Testis (tissue), 3 donors: ENCODE results near the gene ZNF556. TPM values are rescaled to one million over a fixed set of nuclear protein-coding genes. Genes with fewer than 3 reads are reported as not detected.

Experiments used
- DNase-seq: peaks from one replicate; pipeline ENCODE4 v3.0.0-alpha.2; 2019
- H3K27ac ChIP-seq, 2 donors: fragments of 200-600 bp; sonication (generic); one replicate each; pipeline ENCODE4 v1.5.1; 2019
- H3K27me3 ChIP-seq: fragments of 200-600 bp; sonication (generic); one replicate; pipeline ENCODE4 v1.5.1; 2019
- H3K36me3 ChIP-seq: fragments of 200-600 bp; sonication (generic); one replicate; pipeline ENCODE4 v1.5.1; 2017; ENCODE audit warnings: low read depth; ENCODE audit errors: missing control alignments
- H3K4me1 ChIP-seq: fragments of 200-600 bp; sonication (generic); one replicate; pipeline ENCODE4 v1.5.1; 2019
- H3K4me3 ChIP-seq, 2 donors: fragments of 200-600 bp; sonication (generic); one replicate each; pipeline ENCODE4 v1.5.1; 2017 to 2019
- H3K9me3 ChIP-seq: fragments of 200-600 bp; sonication (generic); one replicate; pipeline ENCODE4 v1.5.1; 2017
- CTCF ChIP-seq, 3 experiments: fragments of 450-650 bp in 2 of 3; fragments of 200-600 bp in 1 of 3; sonication (generic) in 1 of 3; IDR thresholded peaks; one replicate each; pipeline ENCODE4 v1.5.1; 2016 to 2019; ENCODE audit warnings: antibody characterized with exemption in 3 of 3, mild to moderate bottlenecking in 2 of 3, moderate library complexity in 1 of 3
- POLR2A ChIP-seq: fragments of 450-650 bp; IDR thresholded peaks from one replicate; pipeline ENCODE4 v1.6.1; 2017; ENCODE audit warnings: antibody characterized with exemption, mild to moderate bottlenecking, moderate library complexity
- WGBS, 2 donors: methylation state at CpG; one replicate each; pipeline ENCODE4 v1.1.5; 2018; 5-methylcytosine and 5-hydroxymethylcytosine counted together
- intact Hi-C: fragments of 100-400 bp; cut with DNase I; formaldehyde crosslinking; loops from one replicate; pipeline ENCODE4 v1.15.1; 2023; ENCODE audit warnings: low total_unique reads
- polyA plus RNA-seq: library from polyadenylated mRNA; stranded (reverse); fragments of 350-450 nt; fragmentation: Illumina TruSeq; extraction: RNeasy Lipid Tissue Mini Kit (QIAGEN cat#74804); gene quantifications from one replicate; pipeline ENCODE4 v1.2.3, GENCODE V29; 2014; ENCODE audit warnings: low read depth, low replicate concordance; ENCODE audit not compliant: insufficient read depth
- total RNA-seq, 2 donors: library from RNA; depleted of rRNA; stranded (reverse); fragments of >200 nt; gene quantifications; one replicate each; pipeline ENCODE4 v1.2.3, GENCODE V29; 2016

ZNF556 gene
- total and polyA plus RNA-seq, 3 donors from 2014 or later = 1.9 to 2.4 (median 2.3) TPM

- WGBS, 2 donors = 96 to 99% methylated on average over 11 of the region's 11 CpGs
- Histone ChIP-seq H3K27ac (no peak overlapping the region), H3K9me3 (no peaks in the 10 kb centered on the region), H3K4me3 (no peak overlapping the region), H3K36me3 (peaks cover 4% of the 10 kb centered on the region), H3K4me1 (no peaks in the 10 kb centered on the region), H3K27me3 (no peaks in the 10 kb centered on the region)
- intact Hi-C loops = no loop called here
- no peak for TF ChIP-seq POLR2A
- TF ChIP-seq CTCF (IDR thresholded peaks at IDR 0.05) = no peak
- no peak for DNase-seq
These were observed 14.0 kb upstream of the ZNF556 start for GRCh38 chr19:2853015-2853606.

- 95% methylated on average over 3 of the region's 3 CpGs for WGBS, 2 donors
- Histone ChIP-seq H3K4me1 (no peaks in the 10 kb centered on the region), H3K27ac (no peak overlapping the region), H3K4me3 (no peak overlapping the region), H3K36me3 (peaks cover 4% of the 10 kb centered on the region), H3K27me3 (no peaks in the 10 kb centered on the region), H3K9me3 (no peaks in the 10 kb centered on the region)
- DNase-seq = no peak
- intact Hi-C loops = no loop called here
- TF ChIP-seq POLR2A (no peak), CTCF (IDR thresholded peaks at IDR 0.05) (no peak)
These were observed 12.3 kb upstream of the ZNF556 start for GRCh38 chr19:2854849-2855248.

GRCh38 chr19:2856457-2857050 is 10.6 kb upstream of the ZNF556 start:
- H3K27me3 ChIP-seq = no peaks in the 10 kb centered on the region
- no peak for DNase-seq
- H3K4me3 ChIP-seq = no peak overlapping the region
- no peaks in the 10 kb centered on the region for H3K4me1 ChIP-seq
- intact Hi-C loops = no loop called here
- whole genome bisulfite sequencing, 2 donors = 94 to 96% methylated on average over 5 of the region's 5 CpGs
- H3K36me3 ChIP-seq = peaks cover 4% of the 10 kb centered on the region
- H3K27ac ChIP-seq = no peak overlapping the region
- TF ChIP-seq CTCF (IDR thresholded peaks at IDR 0.05) (no peak), POLR2A (no peak)
- no peaks in the 10 kb centered on the region for H3K9me3 ChIP-seq

GRCh38 chr19:2858864-2859263 is 8.3 kb upstream of the ZNF556 start:
- Histone ChIP-seq H3K27me3 (no peaks in the 10 kb centered on the region), H3K4me3 (peak overlapping the region; percentile 18 to 23), H3K4me1 (no peaks in the 10 kb centered on the region), H3K27ac (no peak overlapping the region), H3K36me3 (peaks cover 4% of the 10 kb centered on the region), H3K9me3 (no peaks in the 10 kb centered on the region)
- TF ChIP-seq CTCF (IDR thresholded peaks at IDR 0.05) (no peak), POLR2A (no peak)
- intact Hi-C loops = no loop called here
- peak; percentile 86 for DNase-seq
- WGBS, 2 donors = 46 to 58% methylated on average over 15 to 27 of the region's 27 CpGs

GRCh38 chr19:2863816-2864215 is 3.3 kb upstream of the ZNF556 start:
- Histone ChIP-seq H3K4me3 (no peak overlapping the region), H3K27ac (no peak overlapping the region), H3K9me3 (no peaks in the 10 kb centered on the region), H3K27me3 (no peaks in the 10 kb centered on the region), H3K36me3 (no peaks in the 10 kb centered on the region), H3K4me1 (no peaks in the 10 kb centered on the region)
- DNase-seq = no peak
- TF ChIP-seq CTCF (IDR thresholded peaks at IDR 0.05) = no peak
- TF ChIP-seq POLR2A = no peak
- WGBS, 2 donors = 66 to 79% methylated on average over 10 of the region's 10 CpGs
- intact Hi-C loops = no loop called here
